OCI-M2 (cell line): Measurements from ENCODE around the gene ABO.
"Not testable (repeated sequence)": the region's sequence is repeated elsewhere in the genome, so short reads cannot be mapped to it uniquely, and the experiment has no call there.

ENCODE experiments used
- DNase-seq: peaks from one replicate; lab custom pipeline; 2025; ENCODE audit not compliant: unreplicated experiment; lab: John Stamatoyannopoulos, UW

Gene ABO

GRCh38 chr9:133275105-133276000, at the start of gene ABO:
Gene ABO, minus strand, starts transcription at chr9:133275201.
- no peak for DNase-seq

GRCh38 chr9:133323991-133324703, 49.1 kb upstream of the ABO start:
- DNase-seq = no peak

GRCh38 chr9:133323211-133323610, 48.2 kb upstream of the ABO start:
- no peak for DNase-seq

- DNase-seq = no peak
These were observed 47.7 kb upstream of the ABO start for GRCh38 chr9:133322701-133323100.

- DNase-seq = no peak
These were observed 46.5 kb upstream of the ABO start for GRCh38 chr9:133321411-133321935.

GRCh38 chr9:133320421-133320881, 45.5 kb upstream of the ABO start:
- DNase-seq = no peak

GRCh38 chr9:133317551-133317950, 42.5 kb upstream of the ABO start:
- DNase-seq = not testable (repeated sequence)

- no peak for DNase-seq
These were observed 41.0 kb upstream of the ABO start for GRCh38 chr9:133315997-133316396.

- no peak for DNase-seq
These were observed 34.6 kb upstream of the ABO start for GRCh38 chr9:133309608-133310007.

- DNase-seq = no peak
These were observed 32.3 kb upstream of the ABO start for GRCh38 chr9:133307301-133307700.

GRCh38 chr9:133306242-133307204, 31.5 kb upstream of the ABO start:
- no peak for DNase-seq

GRCh38 chr9:133305731-133306130, 30.7 kb upstream of the ABO start:
- DNase-seq = no peak

GRCh38 chr9:133304477-133305377, 29.7 kb upstream of the ABO start:
- DNase-seq = no peak

- DNase-seq = no peak
These were observed 29.1 kb upstream of the ABO start for GRCh38 chr9:133304158-133304470.

GRCh38 chr9:133303266-133304157, 28.5 kb upstream of the ABO start:
- DNase-seq = no peak

- no peak for DNase-seq
These were observed 26.5 kb upstream of the ABO start for GRCh38 chr9:133301253-133302230.

GRCh38 chr9:133299996-133300395, 25.0 kb upstream of the ABO start:
- not testable (repeated sequence) for DNase-seq

GRCh38 chr9:133294257-133294656, 19.3 kb upstream of the ABO start:
- no peak for DNase-seq
